B cell (primary cell): Measurements from ENCODE around the gene MPHOSPH8. TPM values are rescaled to one million over a fixed set of nuclear protein-coding genes. Genes with fewer than 3 reads are reported as not detected.

Source experiments
- ATAC-seq: fragments of 200-7000 bp; cut with Tn5 transposase; one replicate; pipeline ENCODE4 v1.10.0; 2021; ENCODE audit warnings: low read depth, mild to moderate bottlenecking, moderate number of reproducible peaks, moderate library complexity
- CTCF ChIA-PET: fragments of 350-600 bp; sonication (Branson Sonifier 250); formaldehyde crosslinking; loops from one replicate; lab custom pipeline; 2021; ENCODE audit warnings: antibody characterized with exemption, inconsistent platforms; lab: Charles Lee
- POLR2A ChIA-PET: fragments of 350-600 bp; sonication (Branson Sonifier 250); formaldehyde crosslinking; loops from one replicate; lab custom pipeline; 2021; ENCODE audit warnings: antibody characterized with exemption; lab: Charles Lee
- DNase-seq: peaks from one replicate; pipeline ENCODE4 v3.0.0; 2013
- H2AFZ ChIP-seq: 2 replicates; pipeline ENCODE4 v1.6.1; 2012; ENCODE audit warnings: mild to moderate bottlenecking, low read depth, low read length; ENCODE audit not compliant: insufficient read depth, poor library complexity, severe bottlenecking
- H3K27ac ChIP-seq, 2 donors: 1 replicate in 1 of 2; 2 replicates in 1 of 2; pipeline ENCODE4 v1.5.1; 2012 to 2013; ENCODE audit warnings: low read length in 2 of 2, mild to moderate bottlenecking in 2 of 2, moderate library complexity in 1 of 2
- H3K27me3 ChIP-seq, 4 experiments: fragments of 200-600 bp in 1 of 4; sonication (generic) in 1 of 4; replicated peaks in 1 of 4; 1 replicate in 2 of 4; 2 replicates in 2 of 4; pipeline versions ENCODE4 v1.6.1 to v1.7.0; 2013 to 2016; ENCODE audit warnings: low read length in 3 of 4, mild to moderate bottlenecking in 2 of 4, mixed read lengths in 1 of 4, moderate library complexity in 1 of 4; ENCODE audit not compliant: insufficient read depth in 4 of 4, control insufficient read depth in 3 of 4; ENCODE audit errors: control extremely low read depth in 1 of 4
- H3K36me3 ChIP-seq, 2 experiments: replicated peaks in 1 of 2; 1 replicate in 1 of 2; 2 replicates in 1 of 2; pipeline versions ENCODE4 v1.6.1 to v1.7.1; 2013; ENCODE audit warnings: low read length in 1 of 2; ENCODE audit not compliant: insufficient read depth in 2 of 2, control insufficient read depth in 1 of 2; ENCODE audit errors: control extremely low read depth in 1 of 2, extremely low read depth in 1 of 2
- H3K4me1 ChIP-seq, 2 donors: fragments of 200-600 bp in 1 of 2; sonication (generic) in 1 of 2; 1 replicate in 1 of 2; 2 replicates in 1 of 2; pipeline versions ENCODE4 v1.5.1 to v1.6.1; 2013 to 2017; ENCODE audit warnings: low read length in 2 of 2; ENCODE audit not compliant: control insufficient read depth in 2 of 2, insufficient read depth in 2 of 2
- H3K4me2 ChIP-seq: replicated peaks from 2 replicates; pipeline ENCODE3; 2012; ENCODE audit warnings: mild to moderate bottlenecking, low read depth, low read length; ENCODE audit not compliant: poor library complexity, severe bottlenecking
- H3K4me3 ChIP-seq, 5 experiments: fragments of 200-600 bp in 1 of 5; sonication (generic) in 1 of 5; 1 replicate in 3 of 5; 2 replicates in 2 of 5; pipeline versions ENCODE4 v1.5.1 to v1.7.0; 2011 to 2016; ENCODE audit warnings: low read length in 4 of 5, mild to moderate bottlenecking in 4 of 5, low read depth in 2 of 5, control low read depth in 1 of 5, moderate library complexity in 1 of 5; ENCODE audit not compliant: insufficient read depth in 1 of 5; ENCODE audit errors: control extremely low read depth in 1 of 5, extremely low read depth in 1 of 5
- H3K79me2 ChIP-seq: fragments of 200-600 bp; sonication (generic); one replicate; pipeline ENCODE4 v1.6.0; 2016; ENCODE audit warnings: low read length; ENCODE audit not compliant: control insufficient read depth, insufficient read depth
- H3K9ac ChIP-seq: fragments of 200-600 bp; sonication (generic); 2 replicates; pipeline ENCODE4 v1.6.1; 2017; ENCODE audit warnings: mild to moderate bottlenecking, low read length, moderate library complexity
- H3K9me3 ChIP-seq, 3 donors: one replicate each; pipeline versions ENCODE4 v1.6.1 to v1.7.1; 2013; ENCODE audit warnings: low read length in 2 of 3; ENCODE audit not compliant: control insufficient read depth in 2 of 3, insufficient read depth in 1 of 3; ENCODE audit errors: control extremely low read depth in 1 of 3
- H4K20me1 ChIP-seq: 2 replicates; pipeline ENCODE4 v1.6.0; 2012; ENCODE audit warnings: mild to moderate bottlenecking, low read length; ENCODE audit not compliant: insufficient read depth, control insufficient read depth, poor library complexity, severe bottlenecking
- H3K27ac Mint-ChIP-seq: one replicate; pipeline ENCODE4 v1.8.0; 2021; ENCODE audit warnings: mixed read lengths
- H3K27me3 Mint-ChIP-seq: one replicate; pipeline ENCODE4 v1.8.0; 2021; ENCODE audit warnings: mixed read lengths
- H3K4me1 Mint-ChIP-seq: one replicate; pipeline ENCODE4 v1.8.0; 2021; ENCODE audit warnings: mixed read lengths
- H3K4me3 Mint-ChIP-seq: one replicate; pipeline ENCODE4 v1.8.0; 2021; ENCODE audit warnings: mixed read lengths
- H3K9me3 Mint-ChIP-seq: one replicate; pipeline ENCODE4 v1.8.0; 2022; ENCODE audit warnings: mixed read lengths; ENCODE audit not compliant: insufficient read depth
- EZH2 ChIP-seq: IDR thresholded peaks from 2 replicates; pipeline ENCODE4 v1.6.1; 2012; ENCODE audit warnings: borderline replicate concordance, low read depth, mild to moderate bottlenecking, moderate library complexity, low read length; ENCODE audit not compliant: insufficient read depth, poor library complexity, severe bottlenecking
- WGBS: methylation state at CpG from one replicate; pipeline ENCODE4 v1.1.5; 2013; ENCODE audit warnings: missing lambda C conversion rate; ENCODE audit not compliant: insufficient coverage; 5-methylcytosine and 5-hydroxymethylcytosine counted together
- intact Hi-C: fragments of 100-400 bp; cut with micrococcal nuclease; formaldehyde crosslinking; loops from one replicate; pipeline ENCODE4 v1.10.0; 2022
- polyA plus RNA-seq: library from polyadenylated mRNA; depleted of rRNA; stranded (reverse); fragments of >200 nt; gene quantifications from 2 replicates; pipeline ENCODE4 v1.2.3, GENCODE V29; 2012
- total RNA-seq, 2 donors: library from RNA; stranded (reverse); fragments of 120-200 nt in 1 of 2; gene quantifications; 1 replicate in 1 of 2; 2 replicates in 1 of 2; pipeline versions ENCODE4 v1.2.3 to v1.2.4, GENCODE V29; 2013 to 2022
- TF ChIP-seq, protein P1 (sequence below): fragments of 200-600 bp; IDR thresholded peaks from one replicate; pipeline ENCODE4 v1.8.0; 2022; ENCODE audit warnings: antibody characterized with exemption, mild to moderate bottlenecking

The MPHOSPH8 gene
- total and polyA plus RNA-seq, 2 donors (not counting 1 experiment from before 2014, with no cell fraction given) = 25.6 to 106 TPM

DNA sequence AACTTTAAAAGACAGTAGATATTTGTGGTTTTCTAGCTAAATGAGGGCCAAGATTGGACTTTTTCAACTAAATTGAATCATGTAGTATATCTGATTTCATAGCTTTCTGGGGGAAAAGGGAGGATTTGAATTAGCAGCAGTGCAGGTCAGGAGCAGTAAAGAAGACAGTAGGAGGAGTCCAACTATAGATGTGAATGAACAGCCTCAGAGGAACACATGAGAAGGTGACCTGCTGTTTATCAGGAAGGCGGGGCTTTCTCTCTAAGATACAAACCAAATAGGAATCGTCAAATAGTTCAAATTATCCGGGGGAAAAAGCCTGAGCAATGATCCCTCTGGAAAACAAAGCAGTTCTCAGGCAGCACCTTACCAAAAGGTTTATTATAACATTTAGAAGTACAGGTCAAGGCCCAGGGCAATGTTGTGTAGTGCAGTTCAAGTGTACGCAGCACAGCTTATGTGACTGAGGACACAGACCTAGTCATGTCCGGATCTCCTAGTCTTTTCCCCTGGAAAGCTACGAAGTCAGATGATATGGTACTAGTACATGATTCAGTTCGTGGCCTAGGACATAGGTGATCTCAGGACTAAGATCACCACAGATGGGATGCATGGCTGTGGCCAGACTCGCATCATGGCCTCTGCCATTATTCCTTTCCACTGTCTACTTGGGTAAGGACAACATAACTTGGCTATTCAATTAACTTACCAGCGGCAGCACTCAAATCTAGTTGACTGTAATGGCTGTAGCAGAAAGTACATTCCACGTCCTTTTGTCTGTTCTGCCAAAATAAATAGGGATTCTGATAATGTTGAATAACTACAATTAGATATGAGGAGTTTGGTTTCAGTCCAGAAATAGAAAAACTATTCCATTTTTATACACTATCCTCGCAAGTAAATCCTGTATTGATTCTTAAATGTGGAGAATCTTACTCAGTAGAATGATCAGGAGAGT lies 40.3 kb downstream of the MPHOSPH8 start:
- H3K79me2 ChIP-seq = no peaks in the 10 kb centered on the region
- H4K20me1 ChIP-seq = no peaks in the 10 kb centered on the region
- H3K27me3 Mint-ChIP-seq = no peaks in the 10 kb centered on the region
- WGBS = 97% methylated on average over 7 of the region's 11 CpGs
- ATAC-seq = no peak
- no peaks in the 10 kb centered on the region for H3K27me3 ChIP-seq
- DNase-seq = no peak
- no peak overlapping the region for H3K4me3 ChIP-seq
- POLR2A ChIA-PET = no interaction called here
- H3K9ac ChIP-seq = no peak overlapping the region
- H3K36me3 ChIP-seq = peaks cover 3 to 69% of the 10 kb centered on the region in 2 experiments
- H3K9me3 Mint-ChIP-seq = no peaks in the 10 kb centered on the region
- CTCF ChIA-PET = no interaction called here
- H3K27ac ChIP-seq = peak overlapping the region in 1 of 2 donors; percentile 42
- no peak overlapping the region for H3K4me2 ChIP-seq
- H3K4me1 ChIP-seq = peaks cover 7 to 9% of the 10 kb centered on the region in 2 donors
- peak overlapping the region; percentile 41 for H3K27ac Mint-ChIP-seq
- peaks cover 14% of the 10 kb centered on the region for H3K4me1 Mint-ChIP-seq
- no peak for TF ChIP-seq EZH2
- TF ChIP-seq, protein P1, sequence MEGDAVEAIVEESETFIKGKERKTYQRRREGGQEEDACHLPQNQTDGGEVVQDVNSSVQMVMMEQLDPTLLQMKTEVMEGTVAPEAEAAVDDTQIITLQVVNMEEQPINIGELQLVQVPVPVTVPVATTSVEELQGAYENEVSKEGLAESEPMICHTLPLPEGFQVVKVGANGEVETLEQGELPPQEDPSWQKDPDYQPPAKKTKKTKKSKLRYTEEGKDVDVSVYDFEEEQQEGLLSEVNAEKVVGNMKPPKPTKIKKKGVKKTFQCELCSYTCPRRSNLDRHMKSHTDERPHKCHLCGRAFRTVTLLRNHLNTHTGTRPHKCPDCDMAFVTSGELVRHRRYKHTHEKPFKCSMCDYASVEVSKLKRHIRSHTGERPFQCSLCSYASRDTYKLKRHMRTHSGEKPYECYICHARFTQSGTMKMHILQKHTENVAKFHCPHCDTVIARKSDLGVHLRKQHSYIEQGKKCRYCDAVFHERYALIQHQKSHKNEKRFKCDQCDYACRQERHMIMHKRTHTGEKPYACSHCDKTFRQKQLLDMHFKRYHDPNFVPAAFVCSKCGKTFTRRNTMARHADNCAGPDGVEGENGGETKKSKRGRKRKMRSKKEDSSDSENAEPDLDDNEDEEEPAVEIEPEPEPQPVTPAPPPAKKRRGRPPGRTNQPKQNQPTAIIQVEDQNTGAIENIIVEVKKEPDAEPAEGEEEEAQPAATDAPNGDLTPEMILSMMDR = no peak
- H3K4me3 Mint-ChIP-seq = no peak overlapping the region
- intact Hi-C loops = no loop called here
- H2AFZ ChIP-seq = no peak overlapping the region
- H3K9me3 ChIP-seq = no peaks in the 10 kb centered on the region

DNA sequence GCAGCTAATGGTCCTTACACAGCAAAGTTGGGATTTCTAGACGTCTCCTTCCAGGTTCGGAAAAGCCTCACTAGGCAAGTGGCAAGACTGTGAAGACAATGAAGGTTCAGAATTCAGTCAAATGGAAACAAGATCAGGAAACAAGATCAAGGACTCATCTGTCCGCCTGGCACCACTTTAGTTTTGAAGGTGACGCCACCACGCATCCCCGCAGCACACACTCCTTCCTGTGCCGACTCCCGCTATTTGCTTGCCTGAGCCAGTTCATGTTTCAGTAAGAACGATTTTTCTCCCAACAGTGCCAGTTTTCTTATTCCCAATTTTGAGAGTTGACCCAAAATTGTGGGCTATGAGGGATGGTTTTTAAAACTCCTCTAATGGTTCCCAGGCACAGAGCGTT lies 41.4 kb downstream of the MPHOSPH8 start:
- no peaks in the 10 kb centered on the region for H3K27me3 Mint-ChIP-seq
- no peak overlapping the region for H3K27ac Mint-ChIP-seq
- peaks cover 10% of the 10 kb centered on the region for H3K4me1 Mint-ChIP-seq
- ChIA-PET CTCF (no interaction called here), POLR2A (no interaction called here)
- Histone ChIP-seq H3K27ac (no peak overlapping the region), H3K9ac (no peak overlapping the region), H2AFZ (no peak overlapping the region), H3K9me3 (no peaks in the 10 kb centered on the region), H3K27me3 (no peaks in the 10 kb centered on the region), H3K79me2 (no peaks in the 10 kb centered on the region), H4K20me1 (no peaks in the 10 kb centered on the region), H3K4me2 (no peak overlapping the region), H3K4me3 (no peak overlapping the region), H3K36me3 (peaks cover 3 to 59% of the 10 kb centered on the region in 2 experiments), H3K4me1 (peaks cover 3 to 6% of the 10 kb centered on the region in 2 donors)
- H3K4me3 Mint-ChIP-seq = no peak overlapping the region
- ATAC-seq = no peak
- DNase-seq = no peak
- H3K9me3 Mint-ChIP-seq = no peaks in the 10 kb centered on the region
- intact Hi-C loops = no loop called here
- WGBS = 98% methylated on average over 8 of the region's 10 CpGs
- TF ChIP-seq, protein P1 = no peak
- TF ChIP-seq EZH2 = no peak
